Caco-2 (cell line): ENCODE results near the gene HGS. TPM values are rescaled to one million over a fixed set of nuclear protein-coding genes. Genes with fewer than 3 reads are reported as not detected.

Experiments
- BruUV-seq: library from RNA; stranded (reverse); fragments of 400-500 nt; replicated peaks from 2 replicates; lab custom pipeline; 2021; lab: Mats Ljungman, UMichigan
- CTCF ChIA-PET: fragments of 300-600 bp; sonication (Branson Sonifier 250); formaldehyde crosslinking; loops from one replicate; lab custom pipeline; 2022; ENCODE audit warnings: antibody characterized with exemption; lab: Charles Lee
- POLR2A ChIA-PET: fragments of 300-600 bp; sonication (Branson Sonifier 250); formaldehyde crosslinking; loops from one replicate; lab custom pipeline; 2022; ENCODE audit warnings: antibody characterized with exemption; lab: Charles Lee
- DNase-seq, 2 experiments: peaks; one replicate each; pipeline versions ENCODE4 v3.0.0 to v3.0.0-alpha.2; 2020 to 2022
- H3K27me3 ChIP-seq: replicated peaks from 2 replicates; pipeline ENCODE4 v1.6.0; 2011; ENCODE audit warnings: low read length; ENCODE audit not compliant: control insufficient read depth, insufficient read depth
- H3K36me3 ChIP-seq: 2 replicates; pipeline ENCODE4 v1.5.1; 2011; ENCODE audit warnings: low read length; ENCODE audit not compliant: control insufficient read depth, insufficient read depth
- H3K4me1 ChIP-seq: fragments of 250-450 bp; sonication (Bioruptor Pico); 2 replicates; pipeline ENCODE4 v1.5.1; 2020; ENCODE audit warnings: mild to moderate bottlenecking
- H3K4me3 ChIP-seq: 2 replicates; pipeline ENCODE4 v1.5.1; 2011; ENCODE audit warnings: low read depth, mild to moderate bottlenecking, control low read depth, low read length
- H3K9me3 ChIP-seq: fragments of 250-450 bp; sonication (Bioruptor Pico); 2 replicates; pipeline ENCODE4 v1.5.1; 2020; ENCODE audit warnings: mild to moderate bottlenecking, moderate library complexity
- H3K27ac Mint-ChIP-seq: one replicate; pipeline ENCODE4 v1.8.0; 2022; ENCODE audit warnings: mixed read lengths; ENCODE audit not compliant: unreplicated experiment
- H3K27me3 Mint-ChIP-seq: one replicate; pipeline ENCODE4 v1.8.0; 2022; ENCODE audit warnings: mixed read lengths; ENCODE audit not compliant: insufficient read depth, unreplicated experiment
- H3K36me3 Mint-ChIP-seq: one replicate; pipeline ENCODE4 v1.8.0; 2022; ENCODE audit warnings: mild to moderate bottlenecking, mixed read lengths; ENCODE audit not compliant: insufficient read depth, unreplicated experiment
- H3K4me1 Mint-ChIP-seq: one replicate; pipeline ENCODE4 v1.8.0; 2022; ENCODE audit warnings: low read depth, mixed read lengths; ENCODE audit not compliant: unreplicated experiment
- H3K4me3 Mint-ChIP-seq: one replicate; pipeline ENCODE4 v1.8.0; 2022; ENCODE audit warnings: mild to moderate bottlenecking, moderate library complexity, mixed read lengths; ENCODE audit not compliant: unreplicated experiment
- H3K9me3 Mint-ChIP-seq: one replicate; pipeline ENCODE4 v1.8.0; 2022; ENCODE audit warnings: mixed read lengths; ENCODE audit not compliant: unreplicated experiment
- CTCF ChIP-seq, 2 experiments: fragments of 200-600 bp in 1 of 2; IDR thresholded peaks; 1 replicate in 1 of 2; 2 replicates in 1 of 2; pipeline versions ENCODE4 v1.5.1 to v1.8.0; 2011 to 2022; ENCODE audit warnings: antibody characterized with exemption in 1 of 2, control low read depth in 1 of 2, inconsistent platforms in 1 of 2, low read depth in 1 of 2, low read length in 1 of 2, mild to moderate bottlenecking in 1 of 2, moderate library complexity in 1 of 2; ENCODE audit not compliant: insufficient read depth in 1 of 2, severe bottlenecking in 1 of 2, unreplicated experiment in 1 of 2
- intact Hi-C: fragments of 100-400 bp; cut with micrococcal nuclease; formaldehyde crosslinking; loops from one replicate; pipeline ENCODE4 v1.10.0; 2022; ENCODE audit not compliant: unreplicated experiment
- total RNA-seq: library from RNA; stranded (reverse); gene quantifications from 2 replicates; pipeline ENCODE4 v1.2.3, GENCODE V29; 2022

HGS gene
- total RNA-seq, 1 experiment from 2014 or later, result 176 TPM

GRCh38 chr17:81680150-81680549 lies 3.7 kb upstream of the HGS start:
- Mint-ChIP-seq H3K27ac (no peak overlapping the region), H3K4me1 (peaks cover 5% of the 10 kb centered on the region), H3K27me3 (no peaks in the 10 kb centered on the region), H3K36me3 (peaks cover 40% of the 10 kb centered on the region), H3K4me3 (no peak overlapping the region), H3K9me3 (no peaks in the 10 kb centered on the region)
- no peaks in the 10 kb centered on the region; the same call in 1 of the 2 replicates for H3K36me3 ChIP-seq
- H3K27me3 ChIP-seq, result no peaks in the 10 kb centered on the region
- H3K9me3 ChIP-seq, result no peaks in the 10 kb centered on the region
- H3K4me1 ChIP-seq, result 0 out of 2 replicates have a peak, but pooled peaks cover 8% of the 10 kb centered on the region
- DNase-seq, result no peak
- no peak for TF ChIP-seq CTCF (IDR thresholded peaks at IDR 0.05; ENCODE audit: insufficient read depth in 1 of 2, low read depth in 1 of 2, low read length in 1 of 2, severe bottlenecking in 1 of 2, unreplicated experiment in 1 of 2)
- no TSS peak for BruUV-seq
- CTCF ChIA-PET, result no interaction called here
- POLR2A ChIA-PET, result no interaction called here
- intact Hi-C loops, result no loop called here
- no peak overlapping the region for H3K4me3 ChIP-seq

GRCh38 chr17:81681672-81682071 lies 2.1 kb upstream of the HGS start:
- Histone ChIP-seq H3K4me3 (no peak overlapping the region), H3K27me3 (no peaks in the 10 kb centered on the region), H3K4me1 (0 out of 2 replicates have a peak, but pooled peaks cover 10% of the 10 kb centered on the region), H3K9me3 (no peaks in the 10 kb centered on the region), H3K36me3 (no peaks in the 10 kb centered on the region; the same call in none of the 2 replicates)
- CTCF ChIA-PET, result no interaction called here
- H3K27ac Mint-ChIP-seq, result no peak overlapping the region
- DNase-seq, result no peak
- intact Hi-C loops, result no loop called here
- peaks cover 38% of the 10 kb centered on the region for H3K36me3 Mint-ChIP-seq
- H3K4me1 Mint-ChIP-seq, result no peaks in the 10 kb centered on the region
- POLR2A ChIA-PET, result no interaction called here
- no peaks in the 10 kb centered on the region for H3K9me3 Mint-ChIP-seq
- H3K4me3 Mint-ChIP-seq, result peak overlapping the region; percentile 97
- TF ChIP-seq CTCF (IDR thresholded peaks at IDR 0.05; ENCODE audit: insufficient read depth in 1 of 2, low read depth in 1 of 2, low read length in 1 of 2, severe bottlenecking in 1 of 2, unreplicated experiment in 1 of 2), result no peak
- no peaks in the 10 kb centered on the region for H3K27me3 Mint-ChIP-seq
- no TSS peak for BruUV-seq

GRCh38 chr17:81682565-81683207 lies 1.1 kb upstream of the HGS start:
- intact Hi-C loops, result loop anchor here (1.0 kb wide), 1 partner anchor 21 kb away; the partner anchor contains the start of gene MRPL12
- ChIA-PET POLR2A (interaction anchor here (0.7 to 1.6 kb wide), 4 partner anchors 15 to 25 kb away, joined by 3 to 45 read pairs (median 5); partner anchors contain the start of gene MRPL12), CTCF (no interaction called here)
- Mint-ChIP-seq H3K27ac (peak overlapping the region; percentile 95), H3K4me1 (no peaks in the 10 kb centered on the region), H3K36me3 (peaks cover 36% of the 10 kb centered on the region), H3K4me3 (peak overlapping the region; percentile 97), H3K9me3 (no peaks in the 10 kb centered on the region), H3K27me3 (no peaks in the 10 kb centered on the region)
- no peak for TF ChIP-seq CTCF (IDR thresholded peaks at IDR 0.05; ENCODE audit: insufficient read depth in 1 of 2, low read depth in 1 of 2, low read length in 1 of 2, severe bottlenecking in 1 of 2, unreplicated experiment in 1 of 2)
- H3K9me3 ChIP-seq, result no peaks in the 10 kb centered on the region
- DNase-seq, result no peak
- BruUV-seq, result no TSS peak
- 0 out of 2 replicates have a peak, but pooled peaks cover 10% of the 10 kb centered on the region for H3K4me1 ChIP-seq
- H3K4me3 ChIP-seq, result peak overlapping the region; percentile 89
- no peaks in the 10 kb centered on the region for H3K27me3 ChIP-seq
- peaks cover 2% of the 10 kb centered on the region for H3K36me3 ChIP-seq
